GM18907 (cell line): ENCODE results near the gene TRIM44.
"Not testable (repeated sequence)": the region's sequence is repeated elsewhere in the genome, so short reads cannot be mapped to it uniquely, and the experiment has no call there.

Source experiments
- ATAC-seq: cut with Tn5 transposase; IDR thresholded peaks from one replicate; pipeline ENCODE4 v1.9.1; 2021; ENCODE audit warnings: mild to moderate bottlenecking, moderate library complexity; ENCODE audit not compliant: unreplicated experiment

TRIM44 gene

DNA sequence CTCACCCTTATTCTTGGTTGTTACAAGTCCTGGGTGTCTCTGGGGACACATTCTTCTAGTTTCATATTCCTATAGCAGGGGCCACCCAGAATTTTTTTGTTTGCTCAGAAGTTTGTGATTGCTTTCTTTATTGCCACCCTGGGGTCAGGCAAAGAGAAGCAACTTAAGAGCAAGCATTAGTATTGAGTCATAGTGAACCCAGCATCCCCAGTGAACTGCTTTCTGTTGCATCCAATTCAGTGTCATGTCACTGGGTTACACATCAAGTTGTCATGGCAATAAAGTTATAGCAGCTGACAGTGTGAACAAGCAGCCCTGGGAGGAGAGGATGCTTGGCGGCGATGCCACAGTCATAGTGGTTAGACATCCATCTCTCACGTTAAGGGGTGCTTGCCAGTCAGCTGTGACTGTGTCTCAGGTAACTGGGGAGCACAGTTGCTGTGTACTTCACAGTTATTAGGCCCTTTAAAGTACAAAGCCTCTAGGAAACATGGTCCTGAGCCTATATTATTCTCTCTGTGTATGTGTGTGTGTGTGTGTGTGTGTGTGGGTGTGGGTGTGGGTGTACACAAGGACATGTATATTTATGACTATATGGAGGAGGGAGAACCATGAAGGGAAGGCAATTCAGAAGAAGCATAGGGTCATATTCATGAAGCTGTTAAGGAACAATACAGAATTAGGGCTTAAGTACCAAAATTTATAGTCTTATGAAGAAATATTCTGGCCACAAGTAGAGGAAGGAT, 52.5 kb downstream of the TRIM44 start:
- peak; percentile 93 for ATAC-seq

- ATAC-seq, result not testable (repeated sequence)
Measured at GRCh38 chr11:35715677-35716076, 53.1 kb downstream of the TRIM44 start.

DNA sequence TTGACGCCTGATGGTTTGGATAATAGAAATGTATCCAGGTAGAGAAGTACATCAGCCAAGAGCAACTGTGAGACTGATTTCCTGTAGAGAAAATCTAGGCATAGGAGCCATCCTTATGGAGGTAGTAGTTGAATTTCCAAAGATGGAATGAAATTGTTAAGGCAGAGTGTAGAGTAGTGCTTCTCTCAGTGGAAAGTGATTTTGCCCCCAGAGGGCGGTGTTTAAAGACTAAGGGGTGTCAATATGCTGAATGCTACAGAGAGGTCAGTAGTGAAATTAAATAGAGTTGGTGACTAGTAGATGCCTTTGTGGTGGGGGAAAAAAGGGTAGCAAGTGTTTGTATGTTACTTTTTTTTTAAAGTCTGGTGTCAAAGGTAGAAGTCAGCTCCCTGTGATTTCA, 54.5 kb downstream of the TRIM44 start:
- no peak for ATAC-seq

DNA sequence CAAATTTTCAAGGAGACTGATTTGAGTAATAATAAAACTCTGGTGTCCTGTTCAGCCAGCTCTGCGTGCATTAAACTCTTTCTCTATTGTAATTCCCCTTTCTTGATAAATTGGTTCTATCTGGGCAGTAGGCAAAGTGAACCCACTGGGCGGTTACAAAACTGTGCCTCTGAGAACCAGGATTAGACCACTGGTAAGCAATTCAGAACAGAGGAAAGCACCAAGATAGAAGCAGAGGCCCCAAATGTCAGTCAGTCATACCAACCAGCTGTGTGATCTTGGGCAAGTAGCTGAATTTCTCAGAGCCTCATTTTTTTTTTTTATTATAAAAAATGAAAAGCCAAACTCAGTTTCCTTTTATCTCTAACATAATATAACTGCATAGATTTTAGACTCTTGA, 54.9 kb downstream of the TRIM44 start:
- ATAC-seq, result peak; percentile 33

GRCh38 chr11:35721651-35722282, 59.2 kb downstream of the TRIM44 start:
- peak; percentile 34 for ATAC-seq

GRCh38 chr11:35722641-35723040, 60.1 kb downstream of the TRIM44 start:
- ATAC-seq, result no peak

DNA sequence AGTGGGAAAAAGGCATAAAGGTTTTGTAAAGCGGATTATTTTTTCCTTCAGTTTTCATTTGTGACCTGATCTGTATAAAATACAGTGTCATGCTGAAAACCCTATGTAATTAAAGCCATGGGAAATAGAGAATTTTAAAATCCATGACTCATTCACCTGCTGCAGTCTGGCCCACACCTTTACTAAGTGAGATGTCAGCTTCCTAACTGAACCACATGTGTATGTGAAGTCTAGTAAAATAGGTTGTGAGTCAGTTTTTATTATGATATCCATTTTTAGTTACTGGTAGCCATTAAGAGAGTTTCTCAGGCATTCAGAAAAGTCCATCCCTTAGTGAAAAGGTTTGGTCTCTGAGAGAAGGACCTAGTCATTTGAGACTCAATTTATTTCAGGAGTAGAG, 60.9 kb downstream of the TRIM44 start:
- no peak for ATAC-seq

DNA sequence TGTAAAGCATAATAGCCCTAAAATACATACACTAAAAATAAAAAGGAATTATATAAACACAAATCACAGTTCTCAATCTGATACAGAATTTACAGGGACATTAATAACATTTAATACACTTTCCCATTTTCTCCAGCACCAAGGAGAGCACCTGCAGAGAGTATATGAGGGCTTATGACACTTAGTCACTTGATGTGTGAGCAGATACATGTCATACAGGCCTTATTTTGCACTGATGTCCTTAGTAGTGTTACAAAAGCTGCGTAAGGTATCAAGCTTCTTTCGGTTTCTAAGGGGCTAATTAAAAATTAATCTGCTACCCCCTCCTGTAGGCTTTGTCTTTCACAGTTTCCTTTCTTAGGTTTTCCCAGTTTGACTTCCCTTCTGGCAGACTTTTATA, 61.3 kb downstream of the TRIM44 start:
- ATAC-seq, result peak; percentile 80

DNA sequence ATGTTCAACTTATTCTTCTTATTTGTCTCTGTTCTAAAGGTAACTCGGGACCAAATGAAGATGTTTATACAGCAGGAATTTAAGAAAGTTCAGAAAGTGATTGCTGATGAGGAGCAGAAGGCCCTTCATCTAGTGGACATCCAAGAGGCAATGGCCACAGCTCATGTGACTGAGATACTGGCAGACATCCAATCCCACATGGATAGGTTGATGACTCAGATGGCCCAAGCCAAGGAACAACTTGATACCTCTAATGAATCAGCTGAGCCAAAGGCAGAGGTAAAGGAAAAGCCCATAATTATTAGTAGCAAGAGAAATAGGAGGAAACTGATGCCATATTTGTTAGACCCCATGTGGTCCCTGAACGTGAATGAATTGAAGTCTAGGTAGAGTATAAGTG, 63.3 kb downstream of the TRIM44 start:
- no peak for ATAC-seq

DNA sequence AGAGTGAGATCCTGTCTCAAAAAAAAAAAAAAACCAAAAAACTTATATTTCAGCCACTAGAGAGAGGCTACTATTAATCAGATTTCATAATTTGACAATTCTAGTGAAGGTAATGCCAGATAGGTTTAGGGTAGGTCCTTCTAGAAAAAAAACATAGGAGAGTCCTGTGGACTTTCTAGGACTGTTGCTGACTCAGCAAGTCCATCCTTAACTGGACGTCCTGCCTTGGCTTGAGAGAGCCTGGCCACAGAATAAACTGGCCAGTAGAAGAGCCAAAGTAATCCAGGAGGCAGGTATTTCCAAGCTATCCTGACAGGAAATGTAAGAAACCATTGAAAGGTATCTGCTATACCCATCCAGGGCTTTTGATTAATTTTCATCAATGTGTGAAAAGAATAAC, 64.6 kb downstream of the TRIM44 start:
- no peak for ATAC-seq

GRCh38 chr11:35730254-35730653, 67.7 kb downstream of the TRIM44 start:
- no peak for ATAC-seq

GRCh38 chr11:35734669-35735410, 72.3 kb downstream of the TRIM44 start:
- ATAC-seq, result no peak

- no peak for ATAC-seq
Measured at GRCh38 chr11:35735411-35735810, 72.8 kb downstream of the TRIM44 start.

- ATAC-seq, result no peak
Measured at GRCh38 chr11:35735903-35736302, 73.3 kb downstream of the TRIM44 start.

DNA sequence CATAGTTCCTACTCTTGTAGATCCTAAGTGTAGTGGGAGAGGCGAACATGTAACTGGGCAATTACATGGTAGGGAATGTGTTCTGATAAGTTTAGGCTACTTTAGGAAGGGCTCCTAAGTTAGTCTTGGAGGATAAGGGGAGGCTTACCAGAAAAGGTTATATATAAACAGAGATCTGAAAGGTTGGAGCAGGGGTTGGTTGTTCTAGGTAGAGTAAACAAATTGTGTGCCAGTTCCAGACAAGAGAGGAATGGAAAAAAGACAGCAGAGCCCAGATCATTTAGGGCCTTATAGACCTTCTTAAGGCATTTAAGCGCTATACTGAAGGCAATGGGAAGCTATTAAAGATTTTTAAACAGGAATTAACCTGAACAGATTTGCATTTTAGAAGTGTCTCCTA, 74.4 kb downstream of the TRIM44 start:
- no peak for ATAC-seq

DNA sequence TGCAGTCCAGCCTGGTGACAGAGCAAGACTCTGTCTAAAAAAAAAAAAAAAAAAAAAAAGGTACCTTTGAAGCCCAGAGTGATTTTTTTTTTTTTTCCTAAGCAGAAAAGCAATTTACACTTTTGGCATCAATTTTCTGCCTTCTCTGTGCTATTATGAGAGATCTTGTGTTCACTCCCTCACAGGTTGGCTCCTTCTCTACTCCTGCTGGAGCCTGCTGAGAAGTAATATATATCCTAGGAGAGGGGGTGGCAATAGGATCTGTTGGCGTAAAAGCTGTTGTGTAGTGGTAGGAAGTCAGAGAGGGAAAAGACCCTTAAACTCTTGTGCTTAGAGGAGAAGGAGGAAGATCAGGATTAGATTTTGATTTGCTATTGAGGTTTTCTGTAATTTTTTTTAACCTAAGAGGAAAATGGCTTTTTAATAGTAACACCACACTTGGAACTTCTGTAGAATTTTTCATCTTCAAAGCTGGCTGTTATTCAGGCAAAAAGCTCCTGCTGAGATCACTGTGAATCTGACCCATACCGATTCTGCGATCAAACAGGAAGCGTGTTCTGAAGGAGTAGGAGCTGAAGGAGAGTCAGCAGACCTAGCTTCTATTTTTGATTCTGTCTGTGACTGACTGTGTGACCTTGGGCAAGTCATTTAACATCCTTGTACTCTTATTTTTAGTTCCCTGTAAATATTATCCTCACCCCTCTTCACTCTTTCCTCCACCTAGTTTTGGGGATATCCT, 77.7 kb downstream of the TRIM44 start:
- no peak for ATAC-seq

DNA sequence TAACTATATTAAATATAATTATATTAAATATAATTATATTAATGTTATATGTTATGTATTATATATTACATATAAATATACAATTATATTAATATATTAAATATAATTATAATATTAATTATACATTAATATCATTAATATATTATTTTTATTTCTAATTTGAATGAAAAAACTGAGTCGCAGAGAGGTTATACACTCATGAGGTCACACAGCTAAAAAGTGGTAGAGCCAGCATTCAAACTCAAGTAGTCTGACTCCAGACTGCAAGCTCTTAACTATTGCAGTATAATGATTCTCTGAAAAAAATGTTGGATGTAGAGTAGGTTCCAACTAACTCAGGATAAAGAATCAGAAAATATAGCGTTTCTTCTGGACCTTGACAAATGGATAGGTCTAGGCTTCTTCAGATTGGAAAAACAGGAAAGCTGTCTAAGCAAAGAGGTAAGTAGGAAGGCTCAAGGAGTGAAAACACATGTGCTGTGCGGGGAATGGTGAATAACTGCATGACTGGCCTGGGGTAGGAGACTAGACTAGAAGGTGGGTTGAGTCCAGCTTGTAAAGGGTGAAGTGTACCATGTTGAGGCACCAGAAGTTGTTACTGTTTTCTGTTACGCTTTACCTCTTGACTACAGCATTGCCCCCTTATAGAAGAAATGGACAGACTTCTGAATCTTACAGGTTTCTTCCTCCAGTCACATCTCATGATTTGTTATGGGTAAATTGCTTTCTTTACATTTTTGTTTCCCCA, 80.3 kb downstream of the TRIM44 start:
- ATAC-seq, result no peak

DNA sequence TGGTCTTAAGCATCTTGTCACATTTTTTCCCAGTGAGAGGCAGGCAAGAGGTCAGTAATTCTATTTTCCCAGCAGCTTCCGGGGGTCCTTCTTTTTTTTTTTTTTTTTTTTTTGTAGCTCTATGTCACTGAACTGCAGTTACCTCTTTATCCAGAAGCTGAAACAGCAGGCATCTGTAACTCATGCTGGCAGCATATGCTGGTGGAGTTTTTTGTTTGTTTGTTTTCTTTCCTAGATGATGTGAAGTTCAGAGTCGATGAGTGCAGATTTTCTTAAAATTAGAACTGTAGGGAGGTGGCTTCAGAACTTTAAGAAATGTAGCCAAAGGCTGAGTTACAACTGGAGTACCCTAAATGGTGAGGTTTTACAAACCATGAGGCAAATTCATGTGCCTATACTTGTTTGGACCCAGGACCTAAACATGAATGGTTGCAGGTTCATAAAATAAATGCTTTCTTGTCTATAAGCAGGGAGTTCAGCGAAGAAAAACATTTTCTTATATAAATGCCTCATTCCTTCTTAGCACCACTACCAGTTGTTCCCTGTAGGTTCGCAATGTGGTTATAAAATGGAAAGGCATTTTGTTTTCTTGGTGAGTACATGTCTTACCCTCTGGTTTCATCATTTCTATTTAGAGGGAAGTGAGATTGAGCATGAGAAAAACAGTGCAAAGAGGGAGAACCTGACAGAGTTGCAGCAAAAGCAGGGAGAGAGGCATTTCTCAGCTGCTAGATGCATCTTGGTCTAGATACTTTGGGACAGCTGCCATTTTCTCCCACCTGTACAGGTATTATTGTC, 84.0 kb downstream of the TRIM44 start:
- ATAC-seq, result no peak

DNA sequence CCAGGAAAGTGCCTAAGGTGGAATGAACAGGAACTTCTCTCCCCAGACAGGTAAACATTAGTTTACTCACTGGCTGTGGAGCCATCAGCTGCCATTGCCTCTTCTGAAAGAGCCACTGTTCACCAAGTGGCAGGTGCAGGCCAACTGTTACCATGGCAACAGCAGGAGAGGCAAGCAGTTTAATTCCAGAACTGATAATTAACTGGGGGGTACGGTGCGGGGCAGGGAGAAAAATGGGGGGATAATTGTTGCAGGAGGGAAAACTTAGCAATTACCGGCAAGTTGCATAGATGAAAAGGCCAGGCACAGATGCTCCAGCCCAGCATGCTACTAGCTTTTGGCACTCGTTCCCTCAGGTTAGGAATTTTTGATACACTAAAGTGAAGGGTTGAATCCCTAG, 85.1 kb downstream of the TRIM44 start:
- ATAC-seq, result no peak

DNA sequence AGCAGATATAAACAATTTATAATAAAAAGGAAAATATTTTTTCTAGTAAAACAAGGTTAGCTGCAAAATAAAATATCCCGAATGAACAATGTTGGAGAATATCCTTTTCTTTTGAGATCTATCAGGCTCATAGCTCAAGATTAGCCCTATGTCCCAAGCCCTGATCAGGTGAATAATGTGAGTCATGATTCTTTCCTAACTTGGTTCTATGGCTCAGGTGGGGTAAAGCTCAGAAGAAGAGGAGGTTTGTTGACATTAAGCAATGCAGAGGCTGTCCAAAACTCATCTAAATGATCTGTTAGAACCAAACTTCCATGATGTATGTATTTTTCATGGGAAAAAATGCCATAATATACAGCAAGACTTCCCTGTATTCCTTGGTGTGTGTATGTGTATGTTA, 86.1 kb downstream of the TRIM44 start:
- no peak for ATAC-seq
